GM12878 (cell line): ENCODE data around the gene PNMT.

ENCODE experiments used
- ASH2L ChIP-seq: fragments of 300-600, 200-600 bp; sonication (generic); IDR thresholded peaks from 2 replicates; pipeline ENCODE4 v1.6.1; 2017; ENCODE audit warnings: low read depth, mild to moderate bottlenecking, borderline replicate concordance
- FOS ChIP-seq: IDR thresholded peaks from 3 replicates; pipeline ENCODE4 v1.6.1; 2011; ENCODE audit warnings: borderline replicate concordance; ENCODE audit not compliant: insufficient read length; ENCODE audit errors: extremely low read depth
- NFXL1 ChIP-seq: fragments of 450-650 bp; IDR thresholded peaks from 2 replicates; pipeline ENCODE4 v1.6.1; 2017; ENCODE audit warnings: antibody characterized with exemption, mild to moderate bottlenecking, borderline replicate concordance
- NRF1 ChIP-seq: conservative IDR thresholded peaks from 2 replicates; pipeline ENCODE4 v1.6.1; 2011; ENCODE audit warnings: mild to moderate bottlenecking, low read depth, low read length, improper control_type of control experiment
- PKNOX1 ChIP-seq: fragments of 450-650 bp; IDR thresholded peaks from 2 replicates; pipeline ENCODE4 v1.6.1; 2016; ENCODE audit warnings: mild to moderate bottlenecking
- POLR2A ChIP-seq: IDR thresholded peaks from 2 replicates; pipeline ENCODE4 v1.6.1; 2011; ENCODE audit warnings: low read depth, mild to moderate bottlenecking, low read length
- POLR2AphosphoS2 ChIP-seq: IDR thresholded peaks from 2 replicates; pipeline ENCODE4 v1.6.1; 2011; ENCODE audit warnings: low read depth, mild to moderate bottlenecking, low read length, improper control_type of control experiment, moderate library complexity
- SREBF1 ChIP-seq: IDR thresholded peaks from 2 replicates; pipeline ENCODE4 v1.6.1; 2012; ENCODE audit warnings: mild to moderate bottlenecking, low read length
- TF ChIP-seq, protein P1 (sequence below): IDR thresholded peaks from 2 replicates; pipeline ENCODE4 v1.6.1; 2011; ENCODE audit warnings: low read depth, mild to moderate bottlenecking, low read length, moderate library complexity, borderline replicate concordance; ENCODE audit errors: extremely low read depth
- TF ChIP-seq, protein P2 (sequence below), 3 experiments: IDR thresholded peaks in 2 of 3; conservative IDR thresholded peaks in 1 of 3; 2 replicates each; pipeline ENCODE4 v1.5.1; 2011; ENCODE audit warnings: low read depth in 3 of 3, low read length in 3 of 3, mild to moderate bottlenecking in 3 of 3, control low read depth in 2 of 3, moderate library complexity in 2 of 3, inconsistent platforms in 1 of 3, mixed read lengths in 1 of 3; ENCODE audit not compliant: control insufficient read depth in 2 of 3, insufficient read depth in 1 of 3; ENCODE audit errors: extremely low read depth in 1 of 3
- TF ChIP-seq, protein P3 (sequence below): IDR thresholded peaks from 2 replicates; pipeline ENCODE4 v1.6.1; 2012; ENCODE audit warnings: mild to moderate bottlenecking, low read depth, low read length

DNA sequence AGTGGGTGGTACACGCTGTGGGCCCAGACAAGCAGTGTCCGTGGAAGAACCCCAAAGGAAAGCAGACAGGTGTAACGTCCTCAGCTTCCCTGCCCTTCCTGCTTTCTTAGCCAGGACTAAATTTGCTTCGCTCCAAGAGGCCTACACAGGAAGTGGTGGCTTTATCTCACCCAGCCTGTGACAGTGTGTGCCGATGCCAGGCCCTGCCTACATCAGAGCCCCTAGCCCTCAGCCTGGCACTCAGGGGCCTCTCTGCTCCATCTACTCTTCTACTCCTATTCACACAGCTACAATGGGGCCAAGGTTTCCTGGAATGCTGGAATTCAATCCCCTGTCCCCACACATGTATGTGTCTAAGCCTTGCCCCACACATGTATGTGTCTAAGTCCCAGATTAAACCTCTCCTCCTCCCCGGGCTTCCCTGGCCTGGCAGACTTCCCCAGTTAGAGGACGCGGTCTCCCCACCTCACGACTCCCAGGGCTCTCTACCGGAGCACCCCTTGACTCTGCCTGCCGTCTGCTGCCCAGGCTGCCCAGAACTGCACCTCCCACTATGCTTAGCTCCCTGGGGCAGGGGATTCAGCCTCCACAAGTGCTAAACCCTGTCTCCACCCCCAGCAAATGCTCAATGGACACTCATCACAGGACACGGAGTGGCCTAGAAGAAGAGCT lies 11.4 kb downstream of the PNMT start:
- TF ChIP-seq, protein P1, sequence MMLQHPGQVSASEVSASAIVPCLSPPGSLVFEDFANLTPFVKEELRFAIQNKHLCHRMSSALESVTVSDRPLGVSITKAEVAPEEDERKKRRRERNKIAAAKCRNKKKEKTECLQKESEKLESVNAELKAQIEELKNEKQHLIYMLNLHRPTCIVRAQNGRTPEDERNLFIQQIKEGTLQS: no peak
- TF ChIP-seq POLR2A: no peak
- no peak for TF ChIP-seq FOS
- TF ChIP-seq PKNOX1: no peak
- no peak for TF ChIP-seq NRF1
- TF ChIP-seq NFXL1: no peak
- TF ChIP-seq POLR2AphosphoS2: no peak
- TF ChIP-seq, protein P2, sequence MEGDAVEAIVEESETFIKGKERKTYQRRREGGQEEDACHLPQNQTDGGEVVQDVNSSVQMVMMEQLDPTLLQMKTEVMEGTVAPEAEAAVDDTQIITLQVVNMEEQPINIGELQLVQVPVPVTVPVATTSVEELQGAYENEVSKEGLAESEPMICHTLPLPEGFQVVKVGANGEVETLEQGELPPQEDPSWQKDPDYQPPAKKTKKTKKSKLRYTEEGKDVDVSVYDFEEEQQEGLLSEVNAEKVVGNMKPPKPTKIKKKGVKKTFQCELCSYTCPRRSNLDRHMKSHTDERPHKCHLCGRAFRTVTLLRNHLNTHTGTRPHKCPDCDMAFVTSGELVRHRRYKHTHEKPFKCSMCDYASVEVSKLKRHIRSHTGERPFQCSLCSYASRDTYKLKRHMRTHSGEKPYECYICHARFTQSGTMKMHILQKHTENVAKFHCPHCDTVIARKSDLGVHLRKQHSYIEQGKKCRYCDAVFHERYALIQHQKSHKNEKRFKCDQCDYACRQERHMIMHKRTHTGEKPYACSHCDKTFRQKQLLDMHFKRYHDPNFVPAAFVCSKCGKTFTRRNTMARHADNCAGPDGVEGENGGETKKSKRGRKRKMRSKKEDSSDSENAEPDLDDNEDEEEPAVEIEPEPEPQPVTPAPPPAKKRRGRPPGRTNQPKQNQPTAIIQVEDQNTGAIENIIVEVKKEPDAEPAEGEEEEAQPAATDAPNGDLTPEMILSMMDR (IDR thresholded peaks at IDR 0.05 in 2 of 3, conservative IDR thresholded peaks at IDR 0.05 in 1 of 3; ENCODE audit: control insufficient read depth in 2 of 3, extremely low read depth in 1 of 3, insufficient read depth in 1 of 3, low read depth in 3 of 3, low read length in 3 of 3): no peak
- TF ChIP-seq SREBF1: no peak
- TF ChIP-seq, protein P3, sequence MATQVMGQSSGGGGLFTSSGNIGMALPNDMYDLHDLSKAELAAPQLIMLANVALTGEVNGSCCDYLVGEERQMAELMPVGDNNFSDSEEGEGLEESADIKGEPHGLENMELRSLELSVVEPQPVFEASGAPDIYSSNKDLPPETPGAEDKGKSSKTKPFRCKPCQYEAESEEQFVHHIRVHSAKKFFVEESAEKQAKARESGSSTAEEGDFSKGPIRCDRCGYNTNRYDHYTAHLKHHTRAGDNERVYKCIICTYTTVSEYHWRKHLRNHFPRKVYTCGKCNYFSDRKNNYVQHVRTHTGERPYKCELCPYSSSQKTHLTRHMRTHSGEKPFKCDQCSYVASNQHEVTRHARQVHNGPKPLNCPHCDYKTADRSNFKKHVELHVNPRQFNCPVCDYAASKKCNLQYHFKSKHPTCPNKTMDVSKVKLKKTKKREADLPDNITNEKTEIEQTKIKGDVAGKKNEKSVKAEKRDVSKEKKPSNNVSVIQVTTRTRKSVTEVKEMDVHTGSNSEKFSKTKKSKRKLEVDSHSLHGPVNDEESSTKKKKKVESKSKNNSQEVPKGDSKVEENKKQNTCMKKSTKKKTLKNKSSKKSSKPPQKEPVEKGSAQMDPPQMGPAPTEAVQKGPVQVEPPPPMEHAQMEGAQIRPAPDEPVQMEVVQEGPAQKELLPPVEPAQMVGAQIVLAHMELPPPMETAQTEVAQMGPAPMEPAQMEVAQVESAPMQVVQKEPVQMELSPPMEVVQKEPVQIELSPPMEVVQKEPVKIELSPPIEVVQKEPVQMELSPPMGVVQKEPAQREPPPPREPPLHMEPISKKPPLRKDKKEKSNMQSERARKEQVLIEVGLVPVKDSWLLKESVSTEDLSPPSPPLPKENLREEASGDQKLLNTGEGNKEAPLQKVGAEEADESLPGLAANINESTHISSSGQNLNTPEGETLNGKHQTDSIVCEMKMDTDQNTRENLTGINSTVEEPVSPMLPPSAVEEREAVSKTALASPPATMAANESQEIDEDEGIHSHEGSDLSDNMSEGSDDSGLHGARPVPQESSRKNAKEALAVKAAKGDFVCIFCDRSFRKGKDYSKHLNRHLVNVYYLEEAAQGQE: no peak
- no peak for TF ChIP-seq ASH2L
